CD4-positive, CD25-positive, alpha-beta regulatory T cell (primary cell): ENCODE results near the gene RUFY2. TPM values are rescaled to one million over a fixed set of nuclear protein-coding genes. Genes with fewer than 3 reads are reported as not detected.

ENCODE experiments used
- ATAC-seq, 2 donors: fragments of 150-1000 bp; cut with Tn5 transposase; one replicate each; pipeline ENCODE4 v1.10.0; 2021; ENCODE audit warnings: low read depth in 2 of 2, moderate number of reproducible peaks in 2 of 2, moderate library complexity in 1 of 2
- DNase-seq, 3 donors: peaks; one replicate each; pipeline versions ENCODE4 v3.0.0 to v3.0.0-alpha.2; 2012 to 2022; ENCODE audit warnings: mixed read lengths in 1 of 3
- H3K27ac ChIP-seq: one replicate; pipeline ENCODE4 v1.7.0; 2013; ENCODE audit warnings: mild to moderate bottlenecking, low read length; ENCODE audit not compliant: insufficient read depth, poor library complexity, severe bottlenecking
- H3K27me3 ChIP-seq: one replicate; pipeline ENCODE4 v1.7.0; 2013; ENCODE audit warnings: low read length; ENCODE audit not compliant: control insufficient read depth, insufficient read depth
- H3K36me3 ChIP-seq: one replicate; pipeline ENCODE4 v1.7.0; 2013; ENCODE audit warnings: mild to moderate bottlenecking, low read length, moderate library complexity; ENCODE audit not compliant: control insufficient read depth, insufficient read depth
- H3K4me1 ChIP-seq: 2 replicates; pipeline ENCODE4 v1.7.0; 2013; ENCODE audit warnings: mild to moderate bottlenecking, low read length; ENCODE audit not compliant: insufficient read depth, control insufficient read depth, poor library complexity, severe bottlenecking
- H3K4me3 ChIP-seq: one replicate; pipeline ENCODE4 v1.7.0; 2013; ENCODE audit warnings: low read depth, mild to moderate bottlenecking, low read length, moderate library complexity
- H3K9me3 ChIP-seq, 2 experiments: 1 replicate in 1 of 2; 2 replicates in 1 of 2; pipeline ENCODE4 v1.7.0; 2013; ENCODE audit warnings: low read length in 2 of 2, mild to moderate bottlenecking in 1 of 2, moderate library complexity in 1 of 2; ENCODE audit not compliant: control insufficient read depth in 2 of 2
- H3K27ac Mint-ChIP-seq, 3 donors: one replicate each; pipeline ENCODE4 v1.8.0; 2020 to 2022; ENCODE audit warnings: mild to moderate bottlenecking in 3 of 3, mixed read lengths in 3 of 3, moderate library complexity in 2 of 3
- H3K27me3 Mint-ChIP-seq: one replicate; pipeline ENCODE4 v1.8.0; 2022; ENCODE audit warnings: mild to moderate bottlenecking, mixed read lengths
- H3K36me3 Mint-ChIP-seq: one replicate; pipeline ENCODE4 v1.8.0; 2020; ENCODE audit warnings: mixed read lengths
- H3K4me1 Mint-ChIP-seq, 4 donors: one replicate each; pipeline ENCODE4 v1.8.0; 2020 to 2022; ENCODE audit warnings: mixed read lengths in 4 of 4, mild to moderate bottlenecking in 1 of 4
- H3K4me3 Mint-ChIP-seq, 4 donors: one replicate each; pipeline ENCODE4 v1.8.0; 2020 to 2022; ENCODE audit warnings: mild to moderate bottlenecking in 4 of 4, mixed read lengths in 4 of 4, moderate library complexity in 3 of 4
- H3K9me3 Mint-ChIP-seq, 7 donors: one replicate each; pipeline ENCODE4 v1.8.0; 2020 to 2022; ENCODE audit warnings: mixed read lengths in 7 of 7, mild to moderate bottlenecking in 3 of 7, moderate library complexity in 2 of 7
- polyA plus RNA-seq, 4 donors: library from polyadenylated mRNA; unstranded; fragments of 300-500 nt; fragmentation: Illumina TruSeq; gene quantifications; one replicate each; pipeline ENCODE4 v1.2.3, GENCODE V29; 2021
- total RNA-seq: library from RNA; stranded (reverse); gene quantifications from one replicate; pipeline ENCODE4 v1.2.3, GENCODE V29; 2022

Gene RUFY2
- total and polyA plus RNA-seq, 5 donors from 2014 or later, result 4.5 to 18.9 (median 7.7) TPM

DNA sequence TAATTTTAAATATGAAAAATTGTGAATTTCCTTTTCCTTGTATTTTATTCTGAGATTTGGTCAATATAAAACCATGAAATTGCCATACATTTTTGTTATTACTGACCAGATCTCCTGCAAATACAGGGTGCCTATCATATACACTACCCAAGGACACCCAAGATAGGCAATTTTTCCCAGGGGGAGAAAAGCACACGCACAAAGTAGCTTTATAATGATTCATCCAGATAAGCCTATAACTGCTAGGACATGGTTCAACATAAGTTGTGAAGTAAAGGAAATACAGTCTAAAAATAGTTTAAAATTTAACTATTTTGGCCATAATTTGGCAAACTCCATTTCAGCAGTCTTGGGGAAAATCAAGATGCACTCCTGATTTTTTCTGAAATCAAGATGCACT, 4.8 kb downstream of the RUFY2 start:
- H3K36me3 Mint-ChIP-seq, result peaks cover 7% of the 10 kb centered on the region
- H3K36me3 ChIP-seq, result peaks cover 13% of the 10 kb centered on the region
- ATAC-seq, result no peak
- DNase-seq, result no peak
- H3K9me3 ChIP-seq, result no peaks in the 10 kb centered on the region
- no peak overlapping the region for H3K4me3 ChIP-seq
- no peak overlapping the region for H3K27ac Mint-ChIP-seq
- H3K4me1 ChIP-seq, result peaks cover 12% of the 10 kb centered on the region
- H3K9me3 Mint-ChIP-seq, result no peaks in the 10 kb centered on the region
- no peaks in the 10 kb centered on the region for H3K27me3 ChIP-seq
- H3K27ac ChIP-seq, result no peak overlapping the region
- H3K4me1 Mint-ChIP-seq, result peaks cover 11 to 25% (median 18%) of the 10 kb centered on the region in 4 donors
- H3K27me3 Mint-ChIP-seq, result no peaks in the 10 kb centered on the region
- no peak overlapping the region for H3K4me3 Mint-ChIP-seq

DNA sequence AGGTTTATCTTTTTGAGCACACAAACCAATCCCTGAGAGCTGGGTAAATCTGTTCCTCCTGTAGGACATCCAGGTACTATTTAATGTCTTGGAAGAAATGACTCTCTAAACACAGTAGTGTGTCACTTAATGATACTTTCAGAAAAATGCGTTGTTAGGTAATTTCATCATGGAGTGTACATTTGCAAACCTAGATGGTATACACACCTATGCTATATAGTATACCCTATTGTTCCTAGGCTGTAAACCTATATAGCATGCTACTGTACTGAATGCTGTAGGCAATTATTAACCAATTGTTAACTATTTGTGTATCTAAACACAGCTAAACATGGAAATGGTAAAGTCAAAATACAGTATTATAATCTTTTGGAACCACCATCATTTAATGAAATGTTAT, 10.1 kb downstream of the RUFY2 start:
- Mint-ChIP-seq H3K4me1 (peaks cover 1 to 10% (median 5%) of the 10 kb centered on the region in 4 donors), H3K36me3 (peaks cover 27% of the 10 kb centered on the region), H3K9me3 (no peaks in the 10 kb centered on the region), H3K27ac (no peak overlapping the region), H3K27me3 (no peaks in the 10 kb centered on the region), H3K4me3 (no peak overlapping the region)
- Histone ChIP-seq H3K36me3 (peaks cover 37% of the 10 kb centered on the region), H3K27me3 (no peaks in the 10 kb centered on the region), H3K27ac (no peak overlapping the region), H3K4me3 (no peak overlapping the region), H3K4me1 (no peaks in the 10 kb centered on the region), H3K9me3 (no peaks in the 10 kb centered on the region)
- ATAC-seq (no peak), DNase-seq (no peak)

DNA sequence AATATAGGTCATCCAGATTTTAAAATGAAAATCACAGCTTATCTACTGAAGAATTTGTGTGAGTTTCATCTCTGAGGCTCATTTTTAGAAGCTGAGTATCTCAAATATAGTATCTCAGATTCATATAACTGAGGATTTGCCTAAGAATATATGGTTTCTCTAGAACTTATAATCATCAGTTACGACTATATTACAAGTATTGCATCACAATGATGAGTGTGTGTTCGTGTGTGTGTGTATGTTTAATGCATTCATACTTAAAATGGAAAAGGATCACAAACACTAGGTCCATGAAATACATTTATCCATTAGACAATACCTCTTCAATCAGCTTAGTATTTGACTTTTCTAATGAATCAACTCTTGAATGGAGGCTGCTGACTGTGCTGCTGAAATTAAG, 21.3 kb downstream of the RUFY2 start:
- H3K27me3 ChIP-seq, result no peaks in the 10 kb centered on the region
- no peak overlapping the region for H3K27ac ChIP-seq
- Mint-ChIP-seq H3K9me3 (no peaks in the 10 kb centered on the region), H3K27ac (no peak overlapping the region), H3K27me3 (no peaks in the 10 kb centered on the region), H3K4me1 (peaks cover 0 to 2% (median 0%) of the 10 kb centered on the region in 4 donors), H3K36me3 (peaks cover 31% of the 10 kb centered on the region), H3K4me3 (no peak overlapping the region)
- no peaks in the 10 kb centered on the region for H3K9me3 ChIP-seq
- DNase-seq (no peak), ATAC-seq (no peak)
- H3K4me1 ChIP-seq, result no peaks in the 10 kb centered on the region
- H3K4me3 ChIP-seq, result no peak overlapping the region
- peaks cover 48% of the 10 kb centered on the region for H3K36me3 ChIP-seq

DNA sequence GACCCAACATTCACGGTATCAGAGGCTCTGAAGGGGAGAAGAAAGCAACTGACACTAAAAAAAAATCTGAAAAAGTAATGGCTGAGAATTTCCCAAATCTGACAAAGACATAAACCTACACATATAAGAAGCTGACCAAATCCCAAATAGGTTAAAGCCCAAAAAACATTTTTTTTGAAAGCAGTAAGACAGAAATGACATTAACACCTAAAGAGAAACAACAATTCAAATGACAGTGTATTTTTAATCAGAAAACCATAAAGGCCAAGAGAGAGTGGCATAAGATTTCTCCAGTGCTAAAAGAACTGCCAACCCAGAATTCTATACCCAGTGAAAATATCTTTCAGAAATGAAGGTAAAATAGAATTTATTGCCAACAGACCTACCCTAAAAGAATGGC, 35.5 kb downstream of the RUFY2 start:
- no peak for ATAC-seq
- Histone ChIP-seq H3K36me3 (peaks cover 44% of the 10 kb centered on the region), H3K9me3 (peaks cover 5 to 16% of the 10 kb centered on the region in 2 experiments), H3K27ac (no peak overlapping the region), H3K4me3 (no peak overlapping the region), H3K27me3 (no peaks in the 10 kb centered on the region), H3K4me1 (no peaks in the 10 kb centered on the region)
- DNase-seq, result no peak
- Mint-ChIP-seq H3K27ac (no peak overlapping the region), H3K4me3 (no peak overlapping the region), H3K9me3 (peaks cover 0 to 17% (median 2%) of the 10 kb centered on the region in 7 donors), H3K4me1 (peaks cover 0 to 5% (median 0%) of the 10 kb centered on the region in 4 donors), H3K36me3 (peaks cover 34% of the 10 kb centered on the region), H3K27me3 (no peaks in the 10 kb centered on the region)

GRCh38 chr10:68367121-68367520, 40.0 kb downstream of the RUFY2 start:
- peaks cover 23% of the 10 kb centered on the region for H3K36me3 Mint-ChIP-seq
- peak overlapping the region in 1 of 3 donors; percentile 56 for H3K27ac Mint-ChIP-seq
- no peak overlapping the region for H3K4me3 ChIP-seq
- ATAC-seq, result no peak
- DNase-seq, result no peak
- no peaks in the 10 kb centered on the region for H3K4me1 Mint-ChIP-seq
- H3K4me1 ChIP-seq, result no peaks in the 10 kb centered on the region
- no peaks in the 10 kb centered on the region for H3K27me3 ChIP-seq
- no peak overlapping the region for H3K27ac ChIP-seq
- no peak overlapping the region for H3K4me3 Mint-ChIP-seq
- peaks cover 0 to 17% (median 2%) of the 10 kb centered on the region in 7 donors for H3K9me3 Mint-ChIP-seq
- no peaks in the 10 kb centered on the region for H3K27me3 Mint-ChIP-seq
- peaks cover 36% of the 10 kb centered on the region for H3K36me3 ChIP-seq
- H3K9me3 ChIP-seq, result peaks cover 5 to 9% of the 10 kb centered on the region in 2 experiments

GRCh38 chr10:68366600-68366999, 40.5 kb downstream of the RUFY2 start:
- Mint-ChIP-seq H3K9me3 (peaks cover 0 to 12% (median 2%) of the 10 kb centered on the region in 7 donors), H3K4me1 (no peaks in the 10 kb centered on the region), H3K36me3 (peaks cover 20% of the 10 kb centered on the region), H3K4me3 (no peak overlapping the region), H3K27ac (no peak overlapping the region), H3K27me3 (no peaks in the 10 kb centered on the region)
- no peak for DNase-seq
- ATAC-seq, result no peak
- Histone ChIP-seq H3K27ac (no peak overlapping the region), H3K9me3 (peaks cover 1 to 4% of the 10 kb centered on the region in 2 experiments), H3K4me1 (no peaks in the 10 kb centered on the region), H3K4me3 (no peak overlapping the region), H3K36me3 (peaks cover 36% of the 10 kb centered on the region), H3K27me3 (no peaks in the 10 kb centered on the region)

DNA sequence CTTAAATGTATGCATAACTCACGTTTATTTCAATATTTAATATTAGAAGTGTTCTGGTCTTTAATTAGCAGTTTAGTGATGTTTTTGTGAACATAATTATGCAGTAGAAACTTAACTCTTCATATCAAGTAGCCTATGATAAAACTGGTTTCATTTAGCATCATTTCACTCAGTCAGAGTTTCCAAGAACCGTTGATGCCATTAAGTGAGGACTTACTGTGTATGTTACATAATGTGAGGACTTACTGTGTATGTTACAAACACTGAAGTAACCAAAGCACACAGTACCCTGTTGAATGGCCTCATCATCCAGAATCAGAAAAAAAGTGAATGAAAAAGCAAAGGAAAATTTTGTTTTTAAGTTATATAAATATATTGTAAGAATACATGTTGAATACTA, 41.5 kb downstream of the RUFY2 start:
- no peaks in the 10 kb centered on the region for H3K27me3 ChIP-seq
- H3K9me3 ChIP-seq, result no peaks in the 10 kb centered on the region
- no peak overlapping the region for H3K27ac ChIP-seq
- H3K36me3 ChIP-seq, result peaks cover 33% of the 10 kb centered on the region
- Mint-ChIP-seq H3K4me1 (no peaks in the 10 kb centered on the region), H3K27ac (no peak overlapping the region), H3K27me3 (no peaks in the 10 kb centered on the region), H3K36me3 (peaks cover 15% of the 10 kb centered on the region), H3K4me3 (no peak overlapping the region), H3K9me3 (peaks cover 0 to 5% (median 0%) of the 10 kb centered on the region in 7 donors)
- no peak overlapping the region for H3K4me3 ChIP-seq
- ATAC-seq, result no peak
- H3K4me1 ChIP-seq, result no peaks in the 10 kb centered on the region
- peak in 1 of 3 donors; percentile 18 for DNase-seq

GRCh38 chr10:68364101-68364886, 42.8 kb downstream of the RUFY2 start:
- Mint-ChIP-seq H3K27ac (no peak overlapping the region), H3K4me3 (no peak overlapping the region)
- ATAC-seq, result no peak

More at GRCh38 chr10:68364101-68364886, 42.8 kb downstream of the RUFY2 start:
- no peak overlapping the region for H3K27ac ChIP-seq
- no peaks in the 10 kb centered on the region for H3K27me3 ChIP-seq
- no peaks in the 10 kb centered on the region for H3K9me3 Mint-ChIP-seq
- H3K36me3 ChIP-seq, result peaks cover 30% of the 10 kb centered on the region
- no peaks in the 10 kb centered on the region for H3K27me3 Mint-ChIP-seq
- no peak overlapping the region for H3K4me3 ChIP-seq
- H3K4me1 Mint-ChIP-seq, result no peaks in the 10 kb centered on the region
- no peaks in the 10 kb centered on the region for H3K9me3 ChIP-seq
- no peak for DNase-seq
- no peaks in the 10 kb centered on the region for H3K4me1 ChIP-seq
- H3K36me3 Mint-ChIP-seq, result peaks cover 11% of the 10 kb centered on the region
